GM19467 (cell line): ENCODE data around the gene ASAP2.

Experiments
- ATAC-seq: cut with Tn5 transposase; IDR thresholded peaks from one replicate; pipeline ENCODE4 v1.9.1; 2021; ENCODE audit warnings: mild to moderate bottlenecking, moderate library complexity; ENCODE audit not compliant: unreplicated experiment

ASAP2 gene

GRCh38 chr2:9179572-9180201, 26.9 kb upstream of the ASAP2 start:
- no peak for ATAC-seq

GRCh38 chr2:9184361-9184760, 22.3 kb upstream of the ASAP2 start:
- ATAC-seq = no peak

GRCh38 chr2:9187620-9188214, 18.9 kb upstream of the ASAP2 start:
- no peak for ATAC-seq

- ATAC-seq = no peak
These were observed 17.8 kb upstream of the ASAP2 start for GRCh38 chr2:9188823-9189222.

- no peak for ATAC-seq
These were observed 16.7 kb upstream of the ASAP2 start for GRCh38 chr2:9189901-9190300.

- no peak for ATAC-seq
These were observed 15.6 kb upstream of the ASAP2 start for GRCh38 chr2:9191041-9191481.

- ATAC-seq = no peak
These were observed 13.9 kb upstream of the ASAP2 start for GRCh38 chr2:9192712-9193111.

GRCh38 chr2:9194352-9194751, 12.3 kb upstream of the ASAP2 start:
- ATAC-seq = no peak

GRCh38 chr2:9196637-9197036, 10.0 kb upstream of the ASAP2 start:
- ATAC-seq = no peak

GRCh38 chr2:9197916-9198315, 8.7 kb upstream of the ASAP2 start:
- ATAC-seq = no peak

- no peak for ATAC-seq
These were observed 6.6 kb upstream of the ASAP2 start for GRCh38 chr2:9199716-9200632.

GRCh38 chr2:9200633-9201015, 6.0 kb upstream of the ASAP2 start:
- no peak for ATAC-seq

- no peak for ATAC-seq
These were observed 5.3 kb upstream of the ASAP2 start for GRCh38 chr2:9201185-9201891.

GRCh38 chr2:9203006-9203405, 3.6 kb upstream of the ASAP2 start:
- ATAC-seq = no peak

- ATAC-seq = no peak
These were observed 2.7 kb upstream of the ASAP2 start for GRCh38 chr2:9203876-9204275.

- ATAC-seq = no peak
These were observed 1.7 kb upstream of the ASAP2 start for GRCh38 chr2:9204939-9205338.

GRCh38 chr2:9205486-9205885, 1.1 kb upstream of the ASAP2 start:
- ATAC-seq = no peak

GRCh38 chr2:9206991-9207640, 504 bp downstream of the ASAP2 start:
- no peak for ATAC-seq

GRCh38 chr2:9207641-9208311, 1.2 kb downstream of the ASAP2 start:
- ATAC-seq = no peak

GRCh38 chr2:9208875-9209274, 2.3 kb downstream of the ASAP2 start:
- no peak for ATAC-seq
